GM12892 (cell line): ENCODE results near the gene TIMM44.
A peak's percentile ranks its signal among the peaks of the same experiment; 100 is the strongest.

ENCODE experiments used
- DNase-seq: peaks from one replicate; pipeline ENCODE4 v3.0.0; 2011; ENCODE audit not compliant: insufficient read length
- FAIRE-seq: peaks from 2 replicates; lab custom pipeline; 2011; peaks lifted over from hg19 to GRCh38; lab: Jason Lieb, UNC
- POLR2A ChIP-seq: IDR thresholded peaks from 2 replicates; pipeline ENCODE4 v1.6.1; 2011; ENCODE audit warnings: low read depth, low read length, control low read depth
- POLR2AphosphoS5 ChIP-seq: IDR thresholded peaks from 2 replicates; pipeline ENCODE4 v1.6.1; 2011; ENCODE audit warnings: low read depth, low read length, control low read depth
- TAF1 ChIP-seq: IDR thresholded peaks from 2 replicates; pipeline ENCODE4 v1.6.1; 2011; ENCODE audit warnings: low read depth, mild to moderate bottlenecking, control low read depth, low read length, borderline replicate concordance

Gene TIMM44

GRCh38 chr19:7973883-7974282 is 30.4 kb upstream of the TIMM44 start:
- DNase-seq, result no peak
- no peak for FAIRE-seq
- TF ChIP-seq TAF1 (no peak), POLR2A (no peak), POLR2AphosphoS5 (no peak)

DNA sequence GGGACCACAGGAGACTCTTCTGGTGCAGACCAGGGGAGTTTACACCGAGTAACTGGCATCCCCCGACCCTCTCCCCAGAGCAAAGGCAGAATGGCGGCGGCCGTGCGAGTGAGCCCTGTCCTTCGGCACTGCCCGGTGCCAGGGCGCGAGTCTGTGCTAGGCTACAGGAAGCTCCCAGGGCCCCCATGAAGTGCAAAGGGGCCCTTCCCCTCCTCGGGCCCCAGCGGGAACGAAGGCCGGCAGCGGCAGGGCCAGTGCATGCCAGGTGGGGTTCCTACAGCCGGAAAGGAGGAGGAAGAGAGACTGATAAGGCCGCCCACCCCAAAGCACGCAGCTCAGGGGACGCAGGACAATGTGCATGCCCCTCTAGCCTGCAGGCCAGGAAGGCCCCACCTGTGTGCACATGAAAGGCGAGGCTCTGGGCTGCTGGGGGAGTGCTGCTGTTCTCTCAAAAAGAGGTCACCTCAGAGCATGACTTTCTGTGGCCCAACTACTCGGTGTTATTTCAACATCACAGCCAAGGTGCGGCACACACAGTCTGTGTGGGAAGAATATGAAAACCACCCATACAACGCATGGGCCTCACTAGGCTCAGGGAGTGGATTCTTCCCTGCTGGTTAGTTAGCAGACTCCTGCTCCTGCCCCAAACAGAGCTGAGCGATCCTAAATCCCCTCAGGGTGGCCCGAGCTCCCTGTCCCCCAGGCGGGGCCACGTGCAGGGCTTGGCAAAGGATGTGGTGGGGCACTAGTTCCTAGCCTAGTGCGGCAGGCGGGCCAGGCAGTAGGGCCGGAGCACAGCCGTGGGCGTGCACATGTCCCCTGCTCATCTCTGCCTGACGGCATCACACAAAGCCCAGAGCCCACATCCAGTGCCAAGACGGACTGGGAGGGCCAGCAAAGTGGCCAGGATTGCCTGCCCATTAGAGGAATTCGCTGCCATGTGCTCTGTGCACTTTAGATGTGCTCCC is 28.4 kb upstream of the TIMM44 start:
- no peak for TF ChIP-seq POLR2AphosphoS5
- no peak for TF ChIP-seq TAF1
- TF ChIP-seq POLR2A, result no peak
- no peak for FAIRE-seq
- DNase-seq, result no peak

DNA sequence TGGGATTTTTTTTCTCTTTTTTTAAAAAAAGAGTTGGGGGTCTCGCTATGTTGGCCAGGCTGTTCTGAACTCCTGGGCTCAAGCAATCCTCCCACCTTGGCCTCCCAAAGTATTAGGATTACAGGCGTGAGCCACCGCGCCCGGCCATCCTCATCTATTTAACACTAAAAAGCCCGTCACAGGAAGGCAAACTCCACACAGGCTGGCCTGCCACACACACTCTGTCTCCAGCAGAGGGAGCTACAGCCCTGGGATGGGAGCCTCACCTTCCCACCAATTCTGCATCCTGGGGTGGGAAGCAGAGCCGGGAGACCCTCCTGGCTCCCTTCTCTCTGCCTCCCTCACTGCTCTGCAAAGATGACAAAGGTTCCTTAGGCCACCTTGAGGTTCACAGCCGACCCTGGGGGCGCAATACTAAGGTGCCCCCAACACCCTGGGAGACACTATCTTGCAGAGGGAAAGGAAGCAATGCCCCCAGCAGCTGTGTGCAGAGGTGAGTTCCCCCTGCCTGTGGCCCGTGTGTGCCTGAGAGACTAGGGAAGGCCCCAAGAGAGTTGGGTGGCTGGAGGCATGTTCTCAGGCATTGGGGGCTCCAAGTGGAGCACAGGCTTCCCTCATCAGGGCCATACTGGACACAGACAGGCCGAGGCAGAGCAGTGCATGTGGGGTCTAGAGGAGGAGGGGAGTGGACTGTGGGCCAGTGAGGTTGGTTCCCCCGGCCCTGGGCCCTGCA is 27.4 kb upstream of the TIMM44 start:
- TF ChIP-seq POLR2AphosphoS5 (no peak), POLR2A (no peak), TAF1 (no peak)
- peak; percentile 9 for FAIRE-seq
- DNase-seq, result peak; percentile 42

DNA sequence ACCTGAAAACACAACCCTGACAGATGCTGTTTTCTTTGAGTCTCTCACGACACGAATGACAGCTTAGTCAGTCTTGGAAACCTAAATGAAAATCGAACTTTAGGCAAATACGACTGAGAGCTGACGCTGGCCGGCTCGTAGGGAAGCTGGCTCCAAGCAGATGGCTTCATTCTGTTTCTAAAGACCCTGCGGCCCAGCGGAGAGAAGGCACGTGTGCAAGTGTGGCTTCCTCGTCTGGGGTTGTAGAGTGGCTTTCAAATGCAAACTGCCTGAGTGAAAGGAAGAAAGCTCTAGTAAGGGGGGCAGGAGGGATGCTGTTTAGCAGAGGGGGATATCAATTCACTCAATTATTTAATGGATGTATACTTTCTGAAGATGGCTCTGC is 26.1 kb upstream of the TIMM44 start:
- no peak for DNase-seq
- no peak for FAIRE-seq
- TF ChIP-seq POLR2AphosphoS5 (no peak), POLR2A (no peak)

DNA sequence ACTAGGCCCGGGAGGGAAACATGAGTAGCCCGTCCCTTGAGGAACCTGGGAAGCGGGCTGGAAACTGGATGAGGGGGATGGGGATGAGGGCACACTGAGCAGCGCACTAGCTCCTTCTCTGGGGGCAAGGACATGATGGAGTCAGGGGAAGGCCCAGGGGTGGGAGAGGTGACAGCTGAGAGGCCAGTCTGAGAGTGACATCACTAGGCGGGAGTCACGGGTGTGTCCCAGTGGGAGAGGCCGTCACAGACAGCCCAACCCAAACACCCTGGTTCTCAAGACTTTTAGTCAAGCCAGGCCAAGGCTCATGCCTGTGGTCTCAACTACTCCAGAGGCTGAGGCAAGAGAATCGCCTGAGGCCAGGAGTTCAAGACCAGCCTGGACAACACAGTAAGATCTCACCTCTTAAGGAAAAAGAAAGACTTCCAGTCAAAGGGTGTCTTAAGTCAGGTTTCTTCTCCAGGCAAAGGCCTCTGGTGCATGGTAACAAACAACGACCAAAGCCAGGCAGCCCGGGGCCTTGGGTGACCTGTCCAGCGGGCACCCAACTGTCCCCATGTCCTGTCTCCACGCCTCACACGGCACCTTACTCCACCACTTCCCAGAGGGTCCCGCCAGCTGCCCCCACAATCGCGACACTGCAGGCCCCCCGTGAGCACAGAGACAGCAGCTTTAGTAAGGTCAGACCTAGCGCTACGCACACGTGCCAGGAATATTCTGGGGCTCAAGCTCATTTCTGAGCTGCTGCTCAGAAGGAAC is 25.5 kb upstream of the TIMM44 start:
- FAIRE-seq, result no peak
- TF ChIP-seq POLR2AphosphoS5, result no peak
- no peak for TF ChIP-seq POLR2A
- TF ChIP-seq TAF1, result no peak
- no peak for DNase-seq

- no peak for TF ChIP-seq TAF1
- TF ChIP-seq POLR2A, result no peak
- TF ChIP-seq POLR2AphosphoS5, result no peak
- no peak for FAIRE-seq
- no peak for DNase-seq
These were observed 24.7 kb upstream of the TIMM44 start for GRCh38 chr19:7968008-7968795.

DNA sequence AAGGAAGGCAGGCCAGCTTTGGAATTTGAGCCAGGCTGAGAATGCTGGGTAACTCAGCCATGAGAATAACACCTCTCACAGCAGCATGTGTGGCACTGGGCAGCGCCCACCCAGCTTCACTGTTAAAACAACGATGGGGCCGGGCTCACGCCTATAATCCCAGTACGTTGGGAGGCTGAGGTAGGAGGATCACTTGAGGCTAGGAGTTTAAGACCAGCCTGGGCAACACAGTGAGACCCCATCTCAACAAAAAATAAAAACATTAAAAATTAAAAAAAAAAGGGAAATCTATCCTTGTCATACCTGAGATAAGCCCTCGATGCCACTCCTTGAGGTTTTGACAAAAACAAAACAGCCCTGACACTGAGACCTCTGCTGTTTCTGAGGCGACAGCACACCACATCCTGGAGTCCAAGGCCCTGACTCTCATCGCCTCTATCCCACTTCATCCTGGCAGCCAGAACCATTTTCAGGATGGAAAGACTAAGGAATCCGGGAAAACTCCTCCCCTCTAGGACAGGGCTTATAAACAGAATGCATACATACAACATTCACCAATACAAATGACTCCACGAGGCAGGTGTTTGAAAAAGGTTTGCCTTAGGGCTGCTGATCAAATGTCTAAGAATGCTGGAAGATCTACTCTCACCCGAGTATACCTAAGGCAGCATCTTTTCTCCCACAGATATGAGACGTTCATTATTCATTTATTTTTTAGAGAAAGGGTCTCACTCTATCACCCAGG is 22.6 kb upstream of the TIMM44 start:
- DNase-seq, result no peak

GRCh38 chr19:7965259-7965841 is 21.9 kb upstream of the TIMM44 start:
- TF ChIP-seq POLR2AphosphoS5, result no peak
- no peak for TF ChIP-seq TAF1
- no peak for TF ChIP-seq POLR2A
- no peak for DNase-seq
- FAIRE-seq, result no peak

More for the DNA sequence above, 22.6 kb upstream of the TIMM44 start:
- no peak for FAIRE-seq
- no peak for TF ChIP-seq POLR2A
- TF ChIP-seq TAF1, result no peak
- TF ChIP-seq POLR2AphosphoS5, result no peak

- DNase-seq, result no peak
- TF ChIP-seq POLR2AphosphoS5 (no peak), TAF1 (no peak), POLR2A (no peak)
- FAIRE-seq, result no peak
These were observed 20.1 kb upstream of the TIMM44 start for GRCh38 chr19:7963566-7963965.

DNA sequence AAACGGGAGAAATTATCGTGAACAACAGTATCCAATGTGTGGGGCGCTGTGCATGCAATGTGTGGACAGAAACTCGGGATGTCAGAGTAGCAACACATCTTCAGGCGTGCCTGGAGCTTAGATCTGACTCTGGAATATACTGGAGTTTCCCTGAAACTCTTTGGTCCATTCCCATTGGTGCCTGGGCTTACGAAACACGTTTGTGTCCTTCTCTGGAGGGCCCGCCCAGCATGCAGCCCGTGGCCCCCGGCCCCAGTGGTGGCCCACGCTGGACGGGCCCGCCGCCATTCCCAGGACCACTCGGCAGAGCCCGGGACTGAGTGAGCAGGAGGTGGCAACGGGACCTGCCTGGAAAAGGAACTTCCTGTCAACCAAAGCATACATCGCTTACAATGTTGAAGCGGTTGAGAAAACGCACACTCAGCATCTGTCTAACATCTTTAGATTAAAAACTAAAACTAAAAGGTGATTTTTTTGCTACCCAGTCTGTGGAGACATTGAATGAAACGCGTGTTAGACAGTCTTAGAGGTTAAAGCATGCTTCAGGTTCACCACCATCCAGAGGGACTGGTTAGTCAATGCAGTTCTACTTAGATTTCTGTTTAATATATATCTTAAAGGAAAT is 19.3 kb upstream of the TIMM44 start:
- no peak for FAIRE-seq
- no peak for DNase-seq
- TF ChIP-seq TAF1, result no peak
- TF ChIP-seq POLR2AphosphoS5, result no peak
- no peak for TF ChIP-seq POLR2A
